Measurements from ENCODE around the gene SMOC2.

DNA sequence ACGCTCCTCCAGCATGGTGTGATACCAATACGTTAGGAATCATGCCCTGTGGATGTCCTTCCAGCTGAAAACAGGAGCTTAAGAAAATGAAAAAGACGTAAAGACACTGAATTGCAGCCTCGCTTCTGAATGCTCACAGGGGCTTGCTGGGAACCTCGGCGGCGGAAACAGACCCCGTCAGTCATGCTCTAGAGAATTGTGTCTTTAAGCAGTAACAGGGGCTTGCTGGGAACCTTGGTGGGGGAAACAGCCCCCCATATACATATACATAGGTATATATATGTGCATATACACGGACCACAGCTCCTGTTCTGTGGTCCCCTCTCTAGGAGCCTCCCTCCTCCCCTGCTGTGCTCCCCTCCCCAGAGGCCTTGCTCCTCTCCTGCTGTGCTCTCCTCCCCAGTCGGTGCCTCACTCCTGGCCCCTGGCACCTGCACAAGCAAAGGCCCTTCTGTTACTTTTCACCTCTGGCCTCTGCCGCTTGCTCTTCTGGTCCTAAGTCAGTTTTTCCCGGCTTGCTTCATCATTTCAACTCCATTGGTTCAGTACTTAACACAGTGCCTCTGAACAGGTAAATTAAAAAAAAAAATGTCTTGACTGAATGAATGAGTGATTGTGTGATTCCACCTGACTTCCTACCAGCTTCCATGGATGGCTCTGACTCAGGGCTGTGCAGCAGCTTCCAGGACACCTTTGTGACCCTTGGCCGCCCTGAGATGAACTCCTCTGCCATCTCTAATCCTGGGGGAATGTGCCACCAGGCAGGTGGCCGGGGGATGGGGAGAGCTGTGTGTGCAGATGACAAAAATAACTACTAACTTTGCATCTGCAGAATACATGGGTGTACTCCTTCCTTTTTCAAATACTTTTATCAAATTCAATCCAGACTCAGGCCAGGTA, 246.1 kb downstream of the SMOC2 start:
- TF ChIP-seq POLR2AphosphoS5 (IDR thresholded peaks at IDR 0.05; ENCODE audit: borderline replicate concordance, low read depth, low read length) (no peak), EZH2 (IDR thresholded peaks at IDR 0.05) (no peak)
